ENCODE results near the gene HGF. TPM values are rescaled to one million over a fixed set of nuclear protein-coding genes. Genes with fewer than 3 reads are reported as not detected.
"Not testable (repeated sequence)": the region's sequence is repeated elsewhere in the genome, so short reads cannot be mapped to it uniquely, and the experiment has no call there.

Gene HGF
- total RNA-seq, 4 donors from 2014 or later: 2.6 to 29.4 (median 10.1) TPM

- no peak for DNase-seq
- no peaks in the 10 kb centered on the region for H3K27me3 ChIP-seq
- no peak overlapping the region for H3K27ac ChIP-seq
- no peak overlapping the region for H3K4me3 ChIP-seq
- H3K4me1 ChIP-seq: no peaks in the 10 kb centered on the region
- no peaks in the 10 kb centered on the region for H3K36me3 ChIP-seq
- intact Hi-C loops (cut with DNase I; ENCODE audit: low total_unique reads): no loop called here
- TF ChIP-seq POLR2A (IDR thresholded peaks at IDR 0.05): no peak
- H3K9me3 ChIP-seq: no peaks in the 10 kb centered on the region
Observed at GRCh38 chr7:81736091-81736490, 33.8 kb downstream of the HGF start.

GRCh38 chr7:81725812-81726127 is 44.1 kb downstream of the HGF start:
- no peaks in the 10 kb centered on the region for H3K36me3 ChIP-seq
- H3K27me3 ChIP-seq: no peaks in the 10 kb centered on the region
- H3K27ac ChIP-seq: no peak overlapping the region
- no peak for TF ChIP-seq POLR2A (IDR thresholded peaks at IDR 0.05)
- TF ChIP-seq CTCF (IDR thresholded peaks at IDR 0.05): no peak
- no peak overlapping the region for H3K4me3 ChIP-seq
- DNase-seq: no peak
- intact Hi-C loops (cut with DNase I; ENCODE audit: low total_unique reads): no loop called here
- no peaks in the 10 kb centered on the region for H3K4me1 ChIP-seq
- no peaks in the 10 kb centered on the region for H3K9me3 ChIP-seq

- Histone ChIP-seq H3K27me3 (no peaks in the 10 kb centered on the region), H3K27ac (no peak overlapping the region), H3K4me3 (no peak overlapping the region), H3K9me3 (no peaks in the 10 kb centered on the region), H3K4me1 (no peaks in the 10 kb centered on the region), H3K36me3 (no peaks in the 10 kb centered on the region)
- DNase-seq: no peak
- TF ChIP-seq CTCF (IDR thresholded peaks at IDR 0.05) (no peak), POLR2A (IDR thresholded peaks at IDR 0.05) (no peak)
- intact Hi-C loops (cut with DNase I; ENCODE audit: low total_unique reads): no loop called here
Observed at GRCh38 chr7:81725003-81725811, 44.6 kb downstream of the HGF start.

- DNase-seq; intact Hi-C loops (cut with DNase I; ENCODE audit: low total_unique reads); H3K9me3 ChIP-seq; H3K27ac ChIP-seq; H3K36me3 ChIP-seq; H3K27me3 ChIP-seq; H3K4me3 ChIP-seq; H3K4me1 ChIP-seq: not testable (repeated sequence)
Observed at GRCh38 chr7:81722250-81722649, 47.6 kb downstream of the HGF start.

- no peaks in the 10 kb centered on the region for H3K36me3 ChIP-seq
- no peak overlapping the region for H3K4me3 ChIP-seq
- no peaks in the 10 kb centered on the region for H3K27me3 ChIP-seq
- no peak overlapping the region for H3K27ac ChIP-seq
- H3K9me3 ChIP-seq: no peaks in the 10 kb centered on the region
- no peak for DNase-seq
- TF ChIP-seq POLR2A (IDR thresholded peaks at IDR 0.05) (no peak), CTCF (IDR thresholded peaks at IDR 0.05) (no peak)
- H3K4me1 ChIP-seq: no peaks in the 10 kb centered on the region
- intact Hi-C loops (cut with DNase I; ENCODE audit: low total_unique reads): no loop called here
Observed at GRCh38 chr7:81721437-81721836, 48.4 kb downstream of the HGF start.

GRCh38 chr7:81719865-81720264 is 50.0 kb downstream of the HGF start:
- Histone ChIP-seq H3K9me3 (no peaks in the 10 kb centered on the region), H3K4me1 (no peaks in the 10 kb centered on the region), H3K4me3 (no peak overlapping the region), H3K27ac (no peak overlapping the region), H3K27me3 (no peaks in the 10 kb centered on the region), H3K36me3 (no peaks in the 10 kb centered on the region)
- TF ChIP-seq CTCF (IDR thresholded peaks at IDR 0.05) (no peak), POLR2A (IDR thresholded peaks at IDR 0.05) (no peak)
- intact Hi-C loops (cut with DNase I; ENCODE audit: low total_unique reads): no loop called here
- DNase-seq: no peak

Measured in uterus (tissue), 4 donors.